Loucy (cell line): ENCODE results near the gene TRIM43.
"Not testable (repeated sequence)": the region's sequence is repeated elsewhere in the genome, so short reads cannot be mapped to it uniquely, and the experiment has no call there.

ENCODE experiments used
- H2AFZ ChIP-seq: fragments of 200-600 bp; sonication (generic); 2 replicates; pipeline ENCODE4 v1.6.0; 2016; ENCODE audit warnings: antibody characterized with exemption, mild to moderate bottlenecking, low read length, moderate library complexity
- H3F3A ChIP-seq: fragments of 200-600 bp; 2 replicates; pipeline ENCODE4 v1.6.0; 2016; ENCODE audit warnings: antibody characterized with exemption, low read depth, mild to moderate bottlenecking
- H3K27me3 ChIP-seq: fragments of 200-600 bp; sonication (generic); 2 replicates; pipeline ENCODE4 v1.6.1; 2014; ENCODE audit warnings: low read length, mild to moderate bottlenecking; ENCODE audit not compliant: insufficient read depth, poor library complexity, severe bottlenecking
- H3K36me3 ChIP-seq: fragments of 200-600 bp; sonication (generic); 2 replicates; pipeline ENCODE4 v1.6.1; 2016; ENCODE audit warnings: low read length; ENCODE audit not compliant: insufficient read depth
- H3K4me1 ChIP-seq: fragments of 200-600 bp; sonication (generic); 2 replicates; pipeline ENCODE4 v1.5.1; 2014; ENCODE audit warnings: low read length, mild to moderate bottlenecking; ENCODE audit not compliant: insufficient read depth, poor library complexity, severe bottlenecking
- H3K4me2 ChIP-seq: fragments of 200-600 bp; sonication (generic); 2 replicates; pipeline ENCODE4 v1.6.0; 2014; ENCODE audit warnings: antibody characterized with exemption, low read length, low read depth, mild to moderate bottlenecking; ENCODE audit not compliant: poor library complexity, severe bottlenecking
- H3K4me3 ChIP-seq: fragments of 200-600 bp; sonication (generic); 2 replicates; pipeline ENCODE4 v1.5.1; 2014; ENCODE audit warnings: low read length, mild to moderate bottlenecking, mixed read lengths; ENCODE audit not compliant: poor library complexity, severe bottlenecking
- H3K79me2 ChIP-seq: fragments of 200-600 bp; sonication (generic); 2 replicates; pipeline ENCODE4 v1.6.1; 2014; ENCODE audit warnings: low read length; ENCODE audit not compliant: insufficient read depth
- H3K9ac ChIP-seq: fragments of 200-600 bp; sonication (generic); 2 replicates; pipeline ENCODE4 v1.6.0; 2014; ENCODE audit warnings: mild to moderate bottlenecking, low read depth, low read length, moderate library complexity; ENCODE audit not compliant: poor library complexity, severe bottlenecking
- H3K9me2 ChIP-seq: fragments of 200-600 bp; sonication (generic); replicated peaks from 2 replicates; pipeline ENCODE4 v1.6.1; 2016; ENCODE audit warnings: low read depth, low read length, mixed read lengths
- H3K9me3 ChIP-seq: fragments of 200-600 bp; sonication (generic); 2 replicates; pipeline ENCODE4 v1.6.1; 2014; ENCODE audit warnings: mild to moderate bottlenecking, antibody characterized with exemption, low read length, low read depth; ENCODE audit not compliant: insufficient read depth
- H4K20me1 ChIP-seq: fragments of 200-600 bp; sonication (generic); 2 replicates; pipeline ENCODE4 v1.6.0; 2014; ENCODE audit warnings: antibody characterized with exemption, low read length, mild to moderate bottlenecking; ENCODE audit not compliant: insufficient read depth, poor library complexity, severe bottlenecking

Gene TRIM43

GRCh38 chr2:95640515-95641288 lies 48.9 kb downstream of the TRIM43 start:
- not testable (repeated sequence) for H3K4me1 ChIP-seq, H3K4me3 ChIP-seq, H3F3A ChIP-seq, H3K9me3 ChIP-seq, H3K9ac ChIP-seq, H3K27me3 ChIP-seq, H3K79me2 ChIP-seq, H3K9me2 ChIP-seq, H3K4me2 ChIP-seq, H4K20me1 ChIP-seq, H2AFZ ChIP-seq, H3K36me3 ChIP-seq

GRCh38 chr2:95641289-95641575 lies 49.4 kb downstream of the TRIM43 start:
- not testable (repeated sequence) for H2AFZ ChIP-seq, H4K20me1 ChIP-seq, H3K27me3 ChIP-seq, H3F3A ChIP-seq, H3K9ac ChIP-seq, H3K4me3 ChIP-seq, H3K36me3 ChIP-seq, H3K4me2 ChIP-seq, H3K4me1 ChIP-seq, H3K9me3 ChIP-seq, H3K9me2 ChIP-seq, H3K79me2 ChIP-seq

- H3K4me3 ChIP-seq, H3K36me3 ChIP-seq, H2AFZ ChIP-seq, H3K27me3 ChIP-seq, H4K20me1 ChIP-seq, H3F3A ChIP-seq, H3K4me2 ChIP-seq, H3K9ac ChIP-seq, H3K4me1 ChIP-seq, H3K79me2 ChIP-seq, H3K9me2 ChIP-seq, H3K9me3 ChIP-seq: not testable (repeated sequence)
Measured at GRCh38 chr2:95641787-95642186, 50.0 kb downstream of the TRIM43 start.

- not testable (repeated sequence) for H3K27me3 ChIP-seq, H3K4me2 ChIP-seq, H3K79me2 ChIP-seq, H3K4me3 ChIP-seq, H3K9ac ChIP-seq, H3K9me2 ChIP-seq, H3K36me3 ChIP-seq, H4K20me1 ChIP-seq, H3K9me3 ChIP-seq, H3F3A ChIP-seq, H2AFZ ChIP-seq, H3K4me1 ChIP-seq
Measured at GRCh38 chr2:95642360-95642759, 50.6 kb downstream of the TRIM43 start.

GRCh38 chr2:95642951-95643350 lies 51.1 kb downstream of the TRIM43 start:
- H3K9me2 ChIP-seq, H2AFZ ChIP-seq, H3K9me3 ChIP-seq, H3K4me3 ChIP-seq, H4K20me1 ChIP-seq, H3K36me3 ChIP-seq, H3K79me2 ChIP-seq, H3K27me3 ChIP-seq, H3F3A ChIP-seq, H3K4me1 ChIP-seq, H3K4me2 ChIP-seq, H3K9ac ChIP-seq: not testable (repeated sequence)

GRCh38 chr2:95645312-95645711 lies 53.5 kb downstream of the TRIM43 start:
- H3F3A ChIP-seq, H3K4me1 ChIP-seq, H3K36me3 ChIP-seq, H3K9me3 ChIP-seq, H3K9ac ChIP-seq, H2AFZ ChIP-seq, H3K4me2 ChIP-seq, H3K4me3 ChIP-seq, H3K79me2 ChIP-seq, H3K9me2 ChIP-seq, H3K27me3 ChIP-seq, H4K20me1 ChIP-seq: not testable (repeated sequence)

- not testable (repeated sequence) for H3F3A ChIP-seq, H3K4me2 ChIP-seq, H4K20me1 ChIP-seq, H3K36me3 ChIP-seq, H3K4me1 ChIP-seq, H3K9ac ChIP-seq, H3K27me3 ChIP-seq, H3K9me3 ChIP-seq, H2AFZ ChIP-seq, H3K9me2 ChIP-seq, H3K79me2 ChIP-seq, H3K4me3 ChIP-seq
Measured at GRCh38 chr2:95646274-95646994, 54.6 kb downstream of the TRIM43 start.
